ENCODE data around the gene MPIG6B. TPM values are rescaled to one million over a fixed set of nuclear protein-coding genes. Genes with fewer than 3 reads are reported as not detected.

The MPIG6B gene
- total RNA-seq, 2 donors from 2014 or later = not detected

GRCh38 chr6:31728767-31729514 lies 5.8 kb downstream of the MPIG6B start, which contains the start of gene DDAH2:
TSS of gene DDAH2 (minus strand) at chr6:31729299. CDS start at chr6:31729161, 138 bp downstream.
- peak within 1 kb of the TSS; percentile 71 to 93 (median 83) for H3K27ac ChIP-seq

GRCh38 chr6:31729515-31729978 lies 6.4 kb downstream of the MPIG6B start:
- peaks cover 9 to 14% of the 10 kb centered on the region in 2 donors for H3K36me3 ChIP-seq (replicated peaks in 1 of 2; ENCODE audit: insufficient read depth in 1 of 2, low read depth in 2 of 2)

More at GRCh38 chr6:31728767-31729514, 5.8 kb downstream of the MPIG6B start, which contains the start of gene DDAH2:
- TF ChIP-seq CTCF (IDR thresholded peaks at IDR 0.05) (peak in 3 of 7 experiments; percentile 40 to 78 (median 48)), POLR2A (IDR thresholded peaks at IDR 0.05) (no peak)
- intact Hi-C loops (cut with DNase I) = no loop called here
- Histone ChIP-seq H3K4me3 (peak within 1 kb of the TSS; percentile 62 to 75), H3K9me3 (no peaks in the 10 kb centered on the region), H3K36me3 (replicated peaks in 1 of 2; ENCODE audit: insufficient read depth in 1 of 2, low read depth in 2 of 2) (peaks cover 9 to 14% of the 10 kb centered on the region in 2 donors), H3K27me3 (no peaks in the 10 kb centered on the region), H3K4me1 (peaks cover 30% of the 10 kb centered on the region)
- DNase-seq (no peak), ATAC-seq (peak; percentile 43)
- WGBS, 2 donors = 15 to 20% methylated on average over 36 of the region's 36 CpGs

GRCh38 chr6:31729979-31730630 lies 6.9 kb downstream of the MPIG6B start:
- H3K36me3 ChIP-seq (replicated peaks in 1 of 2; ENCODE audit: insufficient read depth in 1 of 2, low read depth in 2 of 2) = peaks cover 9 to 14% of the 10 kb centered on the region in 2 donors
- H3K4me3 ChIP-seq = peak overlapping the region; percentile 62 to 75
- H3K27ac ChIP-seq = peak overlapping the region; percentile 71 to 93 (median 83)
- 11 to 16% methylated on average over 8 to 46 of the region's 46 CpGs for WGBS, 2 donors
- DNase-seq = peak; percentile 68 to 82 (median 74)
- H3K27me3 ChIP-seq = no peaks in the 10 kb centered on the region
- no peaks in the 10 kb centered on the region for H3K9me3 ChIP-seq
- no peak for TF ChIP-seq CTCF (IDR thresholded peaks at IDR 0.05)
- peak in 2 of 3 donors; percentile 36 to 48 for TF ChIP-seq POLR2A (IDR thresholded peaks at IDR 0.05)
- peaks cover 42% of the 10 kb centered on the region for H3K4me1 ChIP-seq
- intact Hi-C loops (cut with DNase I) = no loop called here
- ATAC-seq = peak; percentile 56

More at GRCh38 chr6:31729515-31729978, 6.4 kb downstream of the MPIG6B start:
- intact Hi-C loops (cut with DNase I) = no loop called here
- Histone ChIP-seq H3K27me3 (no peaks in the 10 kb centered on the region), H3K4me1 (peaks cover 36% of the 10 kb centered on the region), H3K4me3 (peak overlapping the region; percentile 62 to 75), H3K27ac (peak overlapping the region; percentile 71 to 93 (median 83)), H3K9me3 (no peaks in the 10 kb centered on the region)
- ATAC-seq (peak; percentile 81), DNase-seq (peak; percentile 83 to 89 (median 86))
- WGBS, 2 donors = 0 to 1% methylated on average over 24 to 26 of the region's 29 CpGs
- TF ChIP-seq CTCF (IDR thresholded peaks at IDR 0.05) (peak in 3 of 7 experiments; percentile 48 to 71 (median 64)), POLR2A (IDR thresholded peaks at IDR 0.05) (peak in 2 of 3 donors; percentile 67 to 68)

GRCh38 chr6:31730631-31731086 lies 7.5 kb downstream of the MPIG6B start:
- 76 to 89% methylated on average over 10 to 11 of the region's 11 CpGs for WGBS, 2 donors
- ATAC-seq (no peak), DNase-seq (no peak)
- intact Hi-C loops (cut with DNase I) = no loop called here
- no peak overlapping the region for H3K4me3 ChIP-seq
- TF ChIP-seq POLR2A (IDR thresholded peaks at IDR 0.05) (no peak), CTCF (IDR thresholded peaks at IDR 0.05) (no peak)
- H3K27ac ChIP-seq = peak overlapping the region in 1 of 4 donors; percentile 93
- no peaks in the 10 kb centered on the region for H3K9me3 ChIP-seq
- no peaks in the 10 kb centered on the region for H3K27me3 ChIP-seq
- peaks cover 46% of the 10 kb centered on the region for H3K4me1 ChIP-seq
- peaks cover 9 to 14% of the 10 kb centered on the region in 2 donors for H3K36me3 ChIP-seq (replicated peaks in 1 of 2; ENCODE audit: insufficient read depth in 1 of 2, low read depth in 2 of 2)

All from body of pancreas (tissue), 4 donors.